Measurements from ENCODE around the gene ROR2. TPM values are rescaled to one million over a fixed set of nuclear protein-coding genes. Genes with fewer than 3 reads are reported as not detected.

The ROR2 gene
- total RNA-seq, 1 donor from 2014 or later, result 0.32 TPM

DNA sequence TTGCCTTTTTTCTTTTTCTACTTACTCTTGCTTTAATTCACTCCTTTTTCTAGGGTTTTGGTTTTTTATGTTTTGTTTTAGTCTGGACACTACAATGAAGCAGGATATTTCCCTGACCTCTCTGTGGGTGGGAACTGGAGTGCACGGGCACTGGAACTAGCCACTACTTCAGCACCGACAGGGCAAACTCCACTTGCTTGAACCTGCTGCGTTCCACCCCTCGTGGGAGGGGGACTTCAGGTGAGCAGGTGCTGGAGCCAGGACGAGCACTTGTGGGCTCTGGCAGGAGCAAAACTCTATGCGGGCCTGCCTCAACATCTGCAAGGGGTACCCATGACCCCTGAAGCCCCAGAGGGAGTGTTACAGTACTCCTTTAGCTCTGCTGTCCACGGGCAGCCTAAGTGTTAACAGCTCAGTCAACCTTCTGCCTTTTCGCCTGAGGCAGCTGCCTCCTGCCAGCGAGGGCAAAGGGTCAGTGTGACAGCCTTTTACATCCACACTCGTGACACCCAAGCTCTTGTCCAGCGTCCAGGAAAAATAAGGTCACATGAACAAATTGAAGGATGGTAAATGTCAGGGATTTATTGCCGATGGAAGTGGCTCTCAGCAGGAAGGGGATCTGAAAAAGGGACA lies 382.3 kb downstream of the ROR2 start:
- Histone ChIP-seq H3K4me3 (no peak overlapping the region), H3K27ac (no peak overlapping the region), H3K27me3 (no peaks in the 10 kb centered on the region), H3K36me3 (no peaks in the 10 kb centered on the region), H3K9me3 (no peaks in the 10 kb centered on the region), H3K4me1 (no peaks in the 10 kb centered on the region)
- TF ChIP-seq, protein P1, sequence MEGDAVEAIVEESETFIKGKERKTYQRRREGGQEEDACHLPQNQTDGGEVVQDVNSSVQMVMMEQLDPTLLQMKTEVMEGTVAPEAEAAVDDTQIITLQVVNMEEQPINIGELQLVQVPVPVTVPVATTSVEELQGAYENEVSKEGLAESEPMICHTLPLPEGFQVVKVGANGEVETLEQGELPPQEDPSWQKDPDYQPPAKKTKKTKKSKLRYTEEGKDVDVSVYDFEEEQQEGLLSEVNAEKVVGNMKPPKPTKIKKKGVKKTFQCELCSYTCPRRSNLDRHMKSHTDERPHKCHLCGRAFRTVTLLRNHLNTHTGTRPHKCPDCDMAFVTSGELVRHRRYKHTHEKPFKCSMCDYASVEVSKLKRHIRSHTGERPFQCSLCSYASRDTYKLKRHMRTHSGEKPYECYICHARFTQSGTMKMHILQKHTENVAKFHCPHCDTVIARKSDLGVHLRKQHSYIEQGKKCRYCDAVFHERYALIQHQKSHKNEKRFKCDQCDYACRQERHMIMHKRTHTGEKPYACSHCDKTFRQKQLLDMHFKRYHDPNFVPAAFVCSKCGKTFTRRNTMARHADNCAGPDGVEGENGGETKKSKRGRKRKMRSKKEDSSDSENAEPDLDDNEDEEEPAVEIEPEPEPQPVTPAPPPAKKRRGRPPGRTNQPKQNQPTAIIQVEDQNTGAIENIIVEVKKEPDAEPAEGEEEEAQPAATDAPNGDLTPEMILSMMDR (IDR thresholded peaks at IDR 0.05), result no peak
- intact Hi-C loops (cut with DNase I), result no loop called here
- no peak for DNase-seq (ENCODE audit: low spot score in 2 of 2)

- no peaks in the 10 kb centered on the region for H3K36me3 ChIP-seq
- no peaks in the 10 kb centered on the region for H3K4me1 ChIP-seq
- no peaks in the 10 kb centered on the region for H3K27me3 ChIP-seq
- no peak overlapping the region for H3K4me3 ChIP-seq
- no peak overlapping the region for H3K27ac ChIP-seq
- H3K9me3 ChIP-seq, result no peaks in the 10 kb centered on the region
- intact Hi-C loops (cut with DNase I), result no loop called here
- TF ChIP-seq, protein P1 (IDR thresholded peaks at IDR 0.05), result no peak
- no peak for DNase-seq (ENCODE audit: low spot score in 2 of 2)
These were observed 385.9 kb downstream of the ROR2 start for GRCh38 chr9:91564081-91564670.

GRCh38 chr9:91562416-91562815 lies 387.6 kb downstream of the ROR2 start:
- TF ChIP-seq, protein P1 (IDR thresholded peaks at IDR 0.05), result no peak
- H3K4me1 ChIP-seq, result no peaks in the 10 kb centered on the region
- intact Hi-C loops (cut with DNase I), result no loop called here
- no peak for DNase-seq (ENCODE audit: low spot score in 2 of 2)
- no peak overlapping the region for H3K27ac ChIP-seq
- no peaks in the 10 kb centered on the region for H3K27me3 ChIP-seq
- no peaks in the 10 kb centered on the region for H3K36me3 ChIP-seq
- no peak overlapping the region for H3K4me3 ChIP-seq
- no peaks in the 10 kb centered on the region for H3K9me3 ChIP-seq

GRCh38 chr9:91560301-91560700 lies 389.7 kb downstream of the ROR2 start:
- intact Hi-C loops (cut with DNase I), result no loop called here
- no peak for DNase-seq (ENCODE audit: low spot score in 2 of 2)
- H3K4me1 ChIP-seq, result no peaks in the 10 kb centered on the region
- no peak overlapping the region for H3K27ac ChIP-seq
- no peaks in the 10 kb centered on the region for H3K36me3 ChIP-seq
- no peaks in the 10 kb centered on the region for H3K27me3 ChIP-seq
- no peaks in the 10 kb centered on the region for H3K9me3 ChIP-seq
- no peak overlapping the region for H3K4me3 ChIP-seq
- TF ChIP-seq, protein P1 (IDR thresholded peaks at IDR 0.05), result no peak

DNA sequence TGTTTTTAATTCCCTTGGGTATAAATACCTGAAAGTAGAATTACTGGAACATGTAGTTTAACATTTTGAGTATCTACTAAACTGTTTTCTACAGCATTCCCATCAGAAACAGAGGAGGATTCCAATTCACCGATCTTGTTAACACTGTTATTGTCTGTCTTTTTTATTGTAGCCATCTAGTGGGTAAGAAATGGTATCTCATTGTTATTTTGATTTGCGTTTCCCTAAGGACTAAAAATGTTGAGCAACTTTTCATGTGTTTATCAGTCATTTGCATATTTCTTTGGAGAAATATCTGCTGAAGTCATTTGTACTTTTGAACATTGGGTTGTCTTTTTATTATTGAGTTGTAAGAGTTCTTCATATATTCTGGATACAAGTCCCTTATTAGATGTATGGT lies 391.1 kb downstream of the ROR2 start:
- H3K4me1 ChIP-seq, result no peaks in the 10 kb centered on the region
- DNase-seq (ENCODE audit: low spot score in 2 of 2), result no peak
- no peaks in the 10 kb centered on the region for H3K27me3 ChIP-seq
- no peaks in the 10 kb centered on the region for H3K36me3 ChIP-seq
- no peak overlapping the region for H3K27ac ChIP-seq
- TF ChIP-seq, protein P1 (IDR thresholded peaks at IDR 0.05), result no peak
- H3K9me3 ChIP-seq, result no peaks in the 10 kb centered on the region
- H3K4me3 ChIP-seq, result no peak overlapping the region
- intact Hi-C loops (cut with DNase I), result no loop called here

Measured in ascending aorta (tissue), 2 donors.